Fibroblast of peridontal ligament (primary cell): ENCODE results near the gene CASZ1.

Experiments used
- DNase-seq: peaks from one replicate; pipeline ENCODE4 v3.0.0-alpha.2; 2010; ENCODE audit errors: extremely low read depth

Gene CASZ1

GRCh38 chr1:10599194-10599861 is 197.1 kb downstream of the CASZ1 start:
- peak; percentile 66 for DNase-seq

- no peak for DNase-seq
Measured at GRCh38 chr1:10598389-10598702, 198.1 kb downstream of the CASZ1 start.

GRCh38 chr1:10597492-10598388 is 198.7 kb downstream of the CASZ1 start:
- DNase-seq: no peak

- no peak for DNase-seq
Measured at GRCh38 chr1:10596780-10597179, 199.7 kb downstream of the CASZ1 start.

- no peak for DNase-seq
Measured at GRCh38 chr1:10594595-10595223, 201.7 kb downstream of the CASZ1 start.

DNA sequence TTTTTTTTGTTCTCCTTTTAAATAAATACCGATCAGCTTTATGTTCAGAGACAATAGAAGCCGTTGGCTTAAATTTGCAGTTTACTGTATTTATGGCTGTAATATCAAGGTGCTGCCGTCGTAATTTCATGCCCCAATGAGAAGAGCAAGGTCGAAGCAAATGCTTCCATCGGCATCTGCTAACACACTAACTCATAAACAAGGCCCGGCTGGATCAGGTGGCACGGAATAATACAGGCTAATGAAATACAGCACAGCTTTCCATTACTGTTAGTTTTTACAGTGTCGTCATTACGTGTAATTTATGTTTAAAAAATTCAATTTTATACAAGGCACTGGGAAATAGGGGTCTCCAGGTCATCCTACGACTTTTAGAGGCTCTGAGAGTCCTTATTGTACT is 202.7 kb downstream of the CASZ1 start:
- no peak for DNase-seq

DNA sequence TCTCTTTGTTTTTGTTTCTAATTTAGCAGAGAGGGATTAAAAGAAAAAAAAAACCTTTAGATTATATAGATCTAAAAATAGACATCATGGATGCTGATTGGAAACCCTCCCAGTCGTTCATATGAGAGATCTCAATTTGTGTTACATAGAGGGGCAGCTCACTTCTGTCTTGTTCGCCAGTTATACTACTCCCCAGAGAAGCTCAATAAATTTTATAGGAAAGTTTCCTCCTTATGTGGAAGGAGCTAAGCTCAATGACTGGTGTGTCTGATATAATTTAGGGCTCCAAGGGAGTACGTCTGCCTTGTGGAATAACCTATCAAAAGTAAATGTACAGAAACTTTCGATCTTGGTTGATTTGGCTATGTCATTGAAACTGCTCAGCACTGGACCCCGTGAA is 204.1 kb downstream of the CASZ1 start:
- DNase-seq: no peak

- no peak for DNase-seq
Measured at GRCh38 chr1:10591010-10591409, 205.4 kb downstream of the CASZ1 start.

GRCh38 chr1:10589074-10589473 is 207.4 kb downstream of the CASZ1 start:
- no peak for DNase-seq

DNA sequence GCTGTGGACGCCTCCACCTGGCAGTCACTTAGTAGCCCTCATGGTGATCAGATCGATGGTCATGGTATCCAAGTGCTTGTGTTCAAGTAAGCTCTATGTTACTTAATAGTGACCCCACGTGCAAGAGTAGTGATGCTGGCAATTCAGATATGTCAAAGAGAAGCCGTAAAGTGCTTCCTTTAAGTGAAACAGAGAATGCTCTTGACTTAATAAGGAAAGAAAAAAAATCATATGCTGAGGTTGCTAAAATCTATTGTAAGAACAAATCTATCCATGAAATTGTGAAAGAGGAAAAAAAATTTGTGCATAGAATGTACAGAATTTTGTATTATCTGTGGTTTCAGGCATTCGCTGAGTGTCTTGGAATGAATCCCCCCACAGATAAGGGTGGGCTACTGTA is 207.8 kb downstream of the CASZ1 start:
- DNase-seq: no peak
